HG02571 (cell line): ENCODE results near the gene PSMC3IP.
A peak's percentile ranks its signal among the peaks of the same experiment; 100 is the strongest.
"Not testable (repeated sequence)": the region's sequence is repeated elsewhere in the genome, so short reads cannot be mapped to it uniquely, and the experiment has no call there.

ENCODE experiments used
- ATAC-seq: cut with Tn5 transposase; IDR thresholded peaks from one replicate; pipeline ENCODE4 v1.9.1; 2021; ENCODE audit warnings: mild to moderate bottlenecking, moderate library complexity; ENCODE audit not compliant: unreplicated experiment

Gene PSMC3IP

GRCh38 chr17:42541041-42541833 lies 36.3 kb downstream of the PSMC3IP start:
- no peak for ATAC-seq

- not testable (repeated sequence) for ATAC-seq
Observed at GRCh38 chr17:42540558-42540957, 37.0 kb downstream of the PSMC3IP start.

- ATAC-seq = no peak
Observed at GRCh38 chr17:42538482-42538881, 39.0 kb downstream of the PSMC3IP start.

- ATAC-seq = no peak
Observed at GRCh38 chr17:42537826-42538451, 39.6 kb downstream of the PSMC3IP start.

GRCh38 chr17:42537156-42537805 lies 40.2 kb downstream of the PSMC3IP start:
- no peak for ATAC-seq

- peak; percentile 46 for ATAC-seq
Observed at GRCh38 chr17:42536372-42537155, 41.0 kb downstream of the PSMC3IP start.

GRCh38 chr17:42536048-42536371 lies 41.5 kb downstream of the PSMC3IP start, which contains the start of gene NAGLU:
TSS of gene NAGLU (plus strand) at chr17:42536241. CDS start at chr17:42536273, 32 bp downstream.
- ATAC-seq = peak; percentile 83

- peak; percentile 3 for ATAC-seq
Observed at GRCh38 chr17:42535155-42536047, 42.1 kb downstream of the PSMC3IP start.

GRCh38 chr17:42531455-42532354 lies 45.8 kb downstream of the PSMC3IP start:
- ATAC-seq = no peak

GRCh38 chr17:42530952-42531454 lies 46.5 kb downstream of the PSMC3IP start:
- no peak for ATAC-seq

GRCh38 chr17:42529061-42529460 lies 48.5 kb downstream of the PSMC3IP start:
- no peak for ATAC-seq

GRCh38 chr17:42527932-42528331 lies 49.6 kb downstream of the PSMC3IP start:
- ATAC-seq = no peak

- ATAC-seq = no peak
Observed at GRCh38 chr17:42526031-42526444, 51.5 kb downstream of the PSMC3IP start.

GRCh38 chr17:42525221-42525620 lies 52.3 kb downstream of the PSMC3IP start:
- ATAC-seq = no peak

GRCh38 chr17:42522798-42523278 lies 54.7 kb downstream of the PSMC3IP start:
- ATAC-seq = no peak
